CD4-positive, alpha-beta T cell treated with Interleukin-17A for 4 hours (primary cell): Measurements from ENCODE around the gene SLF1.

Source experiments
- DNase-seq: peaks from one replicate; pipeline ENCODE4 v3.0.0-alpha.2; 2020; ENCODE audit warnings: mixed read lengths

The SLF1 gene

GRCh38 chr5:94618493-94619328 lies at the start of gene SLF1, which contains the start of gene KIAA0825:
Gene SLF1 (plus strand): TSS chr5:94618669. CDS start chr5:94628811, 10,142 bp downstream.
Gene KIAA0825 (minus strand): TSS chr5:94618604. CDS start chr5:94537126, 81,478 bp downstream.
- DNase-seq, result peak; percentile 87

DNA sequence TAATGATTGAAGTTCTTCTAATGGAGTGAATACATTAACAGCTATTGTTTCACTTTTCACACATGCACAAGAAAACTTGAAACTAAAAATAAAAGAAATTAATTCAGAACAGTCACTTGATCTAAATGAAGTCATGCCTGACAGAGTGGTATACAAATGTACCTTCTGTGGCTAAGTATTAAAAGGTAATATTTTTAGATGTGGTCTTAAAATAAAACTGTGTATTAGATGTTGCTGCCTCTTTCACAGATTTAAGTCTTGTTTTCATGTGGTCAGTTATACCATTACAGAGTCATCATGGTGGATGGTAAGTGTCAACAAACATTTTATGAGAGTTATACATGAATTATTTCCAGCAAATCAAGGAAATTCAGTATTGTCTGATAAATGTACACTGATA lies 47.1 kb upstream of the SLF1 start:
- no peak for DNase-seq

DNA sequence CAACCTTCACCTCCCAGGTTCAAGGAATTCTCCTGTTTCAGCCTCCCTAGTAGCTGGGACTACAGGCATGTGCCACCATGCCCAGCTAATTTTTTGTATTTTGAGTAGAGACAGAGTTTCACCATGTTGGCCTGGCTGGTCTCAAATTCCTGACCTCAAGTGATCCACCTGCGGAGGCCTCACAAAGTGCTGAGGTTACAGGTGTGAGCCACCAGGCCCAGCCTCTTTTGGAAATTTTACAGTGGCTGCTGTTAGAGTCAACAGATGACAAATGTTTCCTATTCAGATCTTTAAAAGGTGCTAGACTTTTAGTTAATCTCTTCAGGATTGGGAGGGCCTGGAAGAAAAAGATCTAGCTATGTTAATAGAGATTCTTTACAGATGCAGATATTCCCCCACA lies 45.1 kb upstream of the SLF1 start:
- peak; percentile 9 for DNase-seq

DNA sequence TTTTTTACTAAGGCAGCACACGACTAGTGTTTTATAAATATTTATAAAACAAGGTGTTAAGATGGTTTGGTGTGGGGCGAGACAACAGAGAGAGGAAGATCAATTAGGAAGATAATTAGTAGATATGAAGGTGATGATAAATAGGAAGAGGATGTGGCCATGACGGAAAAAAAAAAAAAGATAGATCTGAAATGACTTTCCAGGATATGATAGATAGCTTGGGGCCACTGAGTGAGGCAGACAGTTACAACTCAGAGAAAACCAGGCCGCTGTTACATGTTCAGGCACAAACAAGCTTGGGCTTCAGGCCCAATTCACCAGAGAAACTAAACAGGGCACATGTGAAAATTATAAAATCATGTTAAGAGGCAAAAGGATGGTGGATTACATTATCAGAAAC lies 43.3 kb upstream of the SLF1 start:
- DNase-seq, result peak; percentile 15

DNA sequence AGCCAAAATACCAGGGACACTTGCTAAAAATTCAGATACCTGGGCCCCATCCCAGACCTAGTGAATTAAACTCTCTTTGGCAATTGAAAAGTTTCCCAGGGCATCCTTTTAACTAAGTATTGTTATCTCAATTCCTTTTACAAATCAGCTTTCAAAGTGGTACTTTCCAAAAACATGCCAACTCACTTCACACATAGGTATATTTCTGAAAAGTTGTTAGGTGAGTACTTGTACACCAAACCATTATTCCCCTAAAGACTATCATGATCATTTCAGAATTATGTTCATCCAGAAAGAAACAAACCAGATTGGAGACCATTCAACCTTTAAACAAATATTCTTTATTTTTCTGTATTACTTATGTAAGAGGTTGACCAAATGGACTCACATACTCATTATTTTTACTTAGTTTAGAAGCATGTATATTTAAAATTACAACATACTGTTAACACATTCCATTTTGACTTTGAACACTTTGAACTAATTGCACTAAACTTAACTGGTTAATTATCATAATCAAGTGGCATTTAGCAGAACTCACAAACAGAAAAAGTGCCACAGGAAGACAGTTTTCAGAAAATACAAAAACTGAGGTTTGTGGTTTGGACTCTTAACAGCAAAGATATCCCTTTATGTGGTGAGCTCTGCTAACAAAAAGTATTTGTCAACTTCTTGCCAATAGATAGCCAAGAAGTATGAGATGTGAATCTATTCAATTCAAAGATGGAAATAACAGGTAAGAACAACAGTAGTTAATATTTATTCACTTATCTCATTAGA lies 40.8 kb upstream of the SLF1 start:
- DNase-seq, result no peak

DNA sequence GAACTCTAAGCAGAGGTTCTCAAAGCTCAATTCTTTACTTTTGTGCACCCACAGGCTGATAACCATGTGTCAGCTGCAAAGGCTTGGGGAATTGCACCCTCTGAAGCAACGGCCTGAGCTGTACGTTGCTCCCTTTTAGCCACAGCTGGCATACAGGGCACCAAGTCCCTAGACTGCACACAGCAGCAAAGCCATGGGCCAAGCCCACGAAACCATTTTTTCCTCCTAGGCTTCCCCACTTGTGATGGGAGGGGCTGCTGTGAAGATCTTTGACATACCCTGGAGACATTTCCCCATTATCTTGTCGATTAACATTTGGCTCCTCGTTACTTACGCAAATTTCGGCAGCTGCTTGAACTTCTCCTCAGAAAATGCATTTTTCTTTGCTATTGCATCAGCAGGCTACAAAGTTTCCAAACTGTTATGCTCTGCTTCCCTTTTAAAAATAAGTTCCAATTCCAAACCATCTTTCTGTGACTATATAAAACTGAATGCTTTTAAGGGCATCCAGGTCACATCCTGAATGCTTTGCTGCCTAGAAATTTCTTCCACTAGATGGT lies 23.1 kb upstream of the SLF1 start:
- DNase-seq, result no peak

GRCh38 chr5:94613583-94613982 lies 4.9 kb upstream of the SLF1 start:
- DNase-seq, result peak; percentile 4

DNA sequence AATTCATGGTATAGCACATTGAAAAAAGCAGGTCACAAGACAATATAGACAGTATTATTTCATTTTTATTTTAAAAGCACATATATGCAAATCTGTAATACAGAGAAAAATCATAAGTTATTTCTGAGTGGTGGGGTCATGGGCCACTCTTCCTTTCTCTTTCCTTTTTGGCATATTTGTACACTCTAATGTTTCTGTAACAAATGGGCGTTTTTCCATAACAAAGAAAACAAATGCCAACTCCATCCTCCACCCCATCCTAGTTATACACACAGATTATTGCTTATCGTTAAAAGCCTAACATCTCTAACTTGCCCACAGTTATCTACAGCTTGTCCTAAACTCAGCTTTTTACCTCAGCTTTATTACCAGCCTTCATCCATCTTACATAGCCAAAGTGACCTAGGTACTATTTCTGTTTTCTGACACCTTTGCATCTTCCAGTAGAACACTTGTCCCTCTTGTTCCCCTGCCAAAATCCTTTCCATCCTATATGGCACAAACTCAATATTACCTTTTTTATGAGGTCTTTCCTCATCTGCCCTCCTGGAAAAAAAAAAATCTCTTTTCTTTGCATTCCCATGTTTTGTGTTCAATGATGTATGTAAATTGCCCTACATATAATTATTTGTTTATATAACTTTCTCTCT lies 4.2 kb upstream of the SLF1 start:
- no peak for DNase-seq

DNA sequence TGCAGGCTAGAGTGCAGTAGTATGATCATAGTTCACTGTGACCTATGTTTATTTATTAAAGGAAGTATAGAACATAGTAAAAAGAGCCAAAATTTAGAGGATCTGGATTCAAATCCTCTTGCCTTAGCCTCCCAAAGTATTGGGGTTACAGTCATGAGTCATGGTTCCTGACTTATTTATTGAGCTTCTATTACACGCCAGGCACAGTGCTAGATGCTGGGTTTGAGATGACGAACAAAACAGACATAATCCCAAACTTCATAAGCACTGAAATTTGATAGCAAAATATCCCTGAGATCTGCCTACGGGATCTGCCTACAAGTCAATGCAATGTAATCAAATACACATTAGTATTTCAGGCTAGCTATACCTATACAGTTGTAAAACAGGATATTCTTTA lies 2.6 kb upstream of the SLF1 start:
- DNase-seq, result no peak

DNA sequence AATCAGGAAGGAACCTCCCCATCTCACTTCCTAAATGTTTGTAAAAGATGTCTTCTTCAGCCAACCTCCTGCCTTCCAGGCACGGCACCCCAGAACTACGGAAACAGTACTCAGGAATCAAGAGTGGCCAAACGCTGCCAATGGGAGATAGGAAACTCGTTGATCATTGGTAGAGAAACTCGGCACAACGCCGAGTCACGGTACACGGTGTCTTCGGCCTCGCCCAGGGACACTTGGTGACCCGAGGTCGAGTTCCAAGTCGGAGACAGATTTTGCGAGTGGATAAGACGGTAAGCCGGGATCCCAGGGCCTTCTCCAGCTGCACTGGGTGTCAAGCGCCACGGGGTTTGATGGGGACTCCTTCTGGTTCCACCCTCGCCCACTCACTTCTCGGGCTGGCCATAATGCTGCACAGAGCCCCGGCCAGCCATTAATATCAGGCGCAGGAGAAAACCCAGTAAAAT lies 408 bp upstream of the SLF1 start:
- DNase-seq, result no peak

DNA sequence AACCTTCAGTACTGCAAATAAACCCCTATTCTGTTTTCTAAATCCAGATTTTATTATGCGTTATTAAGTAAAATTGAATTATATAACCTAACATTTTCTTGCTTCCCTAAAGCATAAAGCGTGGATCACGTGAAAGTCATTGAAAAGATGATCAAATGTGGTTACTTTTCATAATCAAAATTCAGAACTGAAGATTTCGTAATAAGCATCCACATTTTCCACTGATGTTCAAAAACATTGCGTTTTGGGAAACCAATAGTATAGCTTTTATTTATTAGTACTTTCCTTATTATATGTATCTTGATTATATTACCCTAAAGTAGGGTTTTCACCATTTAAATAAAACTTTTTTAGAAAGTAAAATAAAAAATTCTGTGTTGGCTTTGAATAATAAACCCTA lies 1.8 kb downstream of the SLF1 start:
- DNase-seq, result no peak

- no peak for DNase-seq
These were observed 3.3 kb downstream of the SLF1 start for GRCh38 chr5:94621763-94622162.

DNA sequence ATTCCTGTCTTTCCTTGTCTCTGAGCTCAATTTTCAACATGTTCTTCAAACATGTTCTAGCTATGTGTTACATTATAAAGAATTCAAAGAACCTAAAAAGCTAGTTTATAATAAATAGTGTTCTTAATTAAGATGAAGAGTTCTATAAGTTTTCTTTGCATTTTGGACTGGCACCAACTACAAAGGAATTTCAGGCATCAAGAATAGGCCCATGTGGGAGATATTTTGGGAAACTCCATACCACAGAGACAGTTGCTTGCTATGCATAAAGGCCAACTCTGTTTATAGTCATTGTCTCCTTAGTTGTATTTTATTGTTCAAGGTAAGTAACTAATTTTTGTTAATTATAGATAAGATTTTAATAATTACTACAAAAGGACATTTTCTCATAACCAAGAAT lies 4.5 kb downstream of the SLF1 start:
- DNase-seq, result no peak

DNA sequence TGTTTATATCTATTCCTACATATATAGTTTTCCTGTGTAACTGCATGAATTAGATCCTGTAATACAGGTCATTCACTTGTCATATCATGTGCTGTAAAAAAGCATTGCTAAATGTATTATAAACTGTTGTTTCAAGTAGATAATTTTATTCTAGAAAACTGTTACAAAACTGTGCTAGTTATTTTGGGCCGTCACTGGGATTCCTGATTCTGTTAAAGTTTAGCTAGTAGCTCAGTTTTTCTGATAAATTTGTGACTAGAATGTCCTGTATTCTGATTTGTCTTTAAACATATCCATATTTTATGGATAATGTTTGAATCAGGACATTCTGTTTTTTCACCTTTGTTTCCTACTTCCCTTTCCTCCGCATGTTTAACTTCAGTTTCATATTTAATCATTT lies 5.4 kb downstream of the SLF1 start:
- no peak for DNase-seq

GRCh38 chr5:94627191-94627590 lies 8.7 kb downstream of the SLF1 start:
- DNase-seq, result no peak

- no peak for DNase-seq
These were observed 13.6 kb downstream of the SLF1 start for GRCh38 chr5:94632024-94632423.

DNA sequence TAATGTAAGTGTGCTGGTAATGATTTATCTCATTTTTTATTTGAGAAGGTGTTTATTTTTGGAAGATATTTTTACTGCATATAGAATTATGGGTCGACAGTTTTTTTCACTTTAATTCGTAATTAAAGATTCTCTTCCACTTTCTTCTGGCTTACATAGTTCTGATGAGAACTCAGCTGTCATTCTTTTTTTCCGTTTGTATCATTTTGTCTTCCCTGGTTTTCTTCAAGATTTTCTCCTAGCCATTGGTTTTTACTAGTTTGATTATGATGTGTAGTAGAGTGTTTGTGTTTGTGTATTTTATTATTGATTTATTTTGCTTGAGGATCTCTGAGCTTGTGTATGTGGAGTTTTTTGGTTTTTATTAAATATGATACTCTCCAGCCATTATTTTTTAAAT lies 21.7 kb downstream of the SLF1 start:
- no peak for DNase-seq

GRCh38 chr5:94645053-94645452 lies 26.6 kb downstream of the SLF1 start:
- no peak for DNase-seq

DNA sequence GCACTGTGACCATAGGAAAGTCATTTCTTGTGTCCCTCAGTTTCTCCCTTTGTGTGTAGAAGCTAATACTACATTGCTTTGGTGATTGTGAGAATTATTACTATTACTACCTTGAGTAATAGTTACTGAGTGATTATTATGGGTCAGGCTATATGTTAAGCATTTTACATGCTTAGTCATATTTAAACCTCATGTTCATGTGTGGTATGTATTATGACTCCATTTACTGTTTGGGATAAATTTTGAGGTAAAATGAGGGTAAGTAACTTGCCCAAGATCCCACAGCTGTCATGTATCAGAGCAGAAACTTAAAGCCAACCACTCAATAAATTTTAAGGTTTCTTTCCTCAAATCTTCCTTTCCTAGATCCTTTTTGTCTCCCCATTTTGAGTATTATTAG lies 28.3 kb downstream of the SLF1 start:
- no peak for DNase-seq

GRCh38 chr5:94649874-94650273 lies 31.4 kb downstream of the SLF1 start:
- DNase-seq, result no peak

- DNase-seq, result no peak
These were observed 39.8 kb downstream of the SLF1 start for GRCh38 chr5:94658272-94658671.

GRCh38 chr5:94660506-94660905 lies 42.0 kb downstream of the SLF1 start:
- no peak for DNase-seq

GRCh38 chr5:94661086-94661485 lies 42.6 kb downstream of the SLF1 start:
- no peak for DNase-seq
